ENCODE measurements around the gene CASP8AP2. TPM values are rescaled to one million over a fixed set of nuclear protein-coding genes. Genes with fewer than 3 reads are reported as not detected.
A peak's percentile ranks its signal among the peaks of the same experiment; 100 is the strongest.
"Not testable (repeated sequence)": the region's sequence is repeated elsewhere in the genome, so short reads cannot be mapped to it uniquely, and the experiment has no call there.

The CASP8AP2 gene
- total and polyA plus RNA-seq, 12 donors: 4.8 to 17.9 (median 9.0) TPM

- peak within 1 kb of the TSS; percentile 50 to 98 (median 82) for H3K4me3 ChIP-seq
- intact Hi-C loops (cut with DNase I): no loop called here
- 0% methylated on average over 21 to 65 of the region's 65 CpGs for WGBS, 4 donors
These were observed 10.1 kb upstream of the CASP8AP2 start, which contains the start of gene MDN1 for GRCh38 chr6:89819336-89820130. MDN1 (minus strand) TSS chr6:89819794; CDS start chr6:89819607, 187 bp downstream.

DNA sequence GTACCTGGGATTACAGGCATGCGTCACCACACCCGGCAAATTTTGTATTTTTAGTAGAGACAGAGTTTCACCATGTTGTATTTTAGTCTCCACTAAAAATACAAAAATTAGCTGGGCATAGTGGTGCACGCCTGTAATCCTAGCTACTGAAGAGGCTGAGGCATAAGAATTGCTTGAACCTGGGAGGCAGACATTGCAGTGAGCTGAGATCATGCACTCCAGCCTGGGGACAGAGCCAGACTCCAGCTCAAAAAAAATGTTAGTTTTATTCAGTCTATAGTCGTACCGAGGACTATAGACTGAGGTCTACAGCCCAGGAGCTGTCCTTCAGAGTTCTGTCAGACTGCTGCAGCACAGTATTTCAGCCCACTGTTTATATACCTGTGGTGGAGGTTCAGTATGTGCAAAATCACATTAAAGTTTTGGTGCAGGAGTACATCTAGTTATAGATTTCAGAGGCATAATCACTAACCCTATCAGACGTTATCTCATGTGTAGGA is 3.6 kb upstream of the CASP8AP2 start:
- intact Hi-C loops (cut with DNase I): no loop called here
- H3K27ac ChIP-seq: no peak overlapping the region
- H3K9me3 ChIP-seq (replicated peaks in 1 of 3): no peaks in the 10 kb centered on the region
- WGBS, 4 donors: 77 to 82% (median 80%) methylated on average over 6 of the region's 6 CpGs
- H3K4me1 ChIP-seq (replicated peaks in 1 of 2): peaks cover 5 to 10% of the 10 kb centered on the region in 2 donors
- H3K4me3 ChIP-seq: no peak overlapping the region
- H3K36me3 ChIP-seq (replicated peaks in 1 of 2): no peaks in the 10 kb centered on the region
- no peaks in the 10 kb centered on the region for H3K27me3 ChIP-seq
- no peak for DNase-seq
- TF ChIP-seq POLR2A (IDR thresholded peaks at IDR 0.05): no peak
- TF ChIP-seq, protein P1, sequence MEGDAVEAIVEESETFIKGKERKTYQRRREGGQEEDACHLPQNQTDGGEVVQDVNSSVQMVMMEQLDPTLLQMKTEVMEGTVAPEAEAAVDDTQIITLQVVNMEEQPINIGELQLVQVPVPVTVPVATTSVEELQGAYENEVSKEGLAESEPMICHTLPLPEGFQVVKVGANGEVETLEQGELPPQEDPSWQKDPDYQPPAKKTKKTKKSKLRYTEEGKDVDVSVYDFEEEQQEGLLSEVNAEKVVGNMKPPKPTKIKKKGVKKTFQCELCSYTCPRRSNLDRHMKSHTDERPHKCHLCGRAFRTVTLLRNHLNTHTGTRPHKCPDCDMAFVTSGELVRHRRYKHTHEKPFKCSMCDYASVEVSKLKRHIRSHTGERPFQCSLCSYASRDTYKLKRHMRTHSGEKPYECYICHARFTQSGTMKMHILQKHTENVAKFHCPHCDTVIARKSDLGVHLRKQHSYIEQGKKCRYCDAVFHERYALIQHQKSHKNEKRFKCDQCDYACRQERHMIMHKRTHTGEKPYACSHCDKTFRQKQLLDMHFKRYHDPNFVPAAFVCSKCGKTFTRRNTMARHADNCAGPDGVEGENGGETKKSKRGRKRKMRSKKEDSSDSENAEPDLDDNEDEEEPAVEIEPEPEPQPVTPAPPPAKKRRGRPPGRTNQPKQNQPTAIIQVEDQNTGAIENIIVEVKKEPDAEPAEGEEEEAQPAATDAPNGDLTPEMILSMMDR (IDR thresholded peaks at IDR 0.05): no peak

More at GRCh38 chr6:89819336-89820130, 10.1 kb upstream of the CASP8AP2 start, which contains the start of gene MDN1:
- no peaks in the 10 kb centered on the region for H3K36me3 ChIP-seq (replicated peaks in 1 of 2)
- DNase-seq: peak; percentile 92 to 96 (median 94)
- peak; percentile 64 to 92 for TF ChIP-seq POLR2A (IDR thresholded peaks at IDR 0.05)
- TF ChIP-seq, protein P1 (IDR thresholded peaks at IDR 0.05): no peak
- H3K9me3 ChIP-seq (replicated peaks in 1 of 3): no peaks in the 10 kb centered on the region
- H3K27me3 ChIP-seq: no peaks in the 10 kb centered on the region
- H3K4me1 ChIP-seq (replicated peaks in 1 of 2): peaks cover 3 to 18% of the 10 kb centered on the region in 2 donors
- H3K27ac ChIP-seq: peak within 1 kb of the TSS; percentile 78 to 96 (median 94)

DNA sequence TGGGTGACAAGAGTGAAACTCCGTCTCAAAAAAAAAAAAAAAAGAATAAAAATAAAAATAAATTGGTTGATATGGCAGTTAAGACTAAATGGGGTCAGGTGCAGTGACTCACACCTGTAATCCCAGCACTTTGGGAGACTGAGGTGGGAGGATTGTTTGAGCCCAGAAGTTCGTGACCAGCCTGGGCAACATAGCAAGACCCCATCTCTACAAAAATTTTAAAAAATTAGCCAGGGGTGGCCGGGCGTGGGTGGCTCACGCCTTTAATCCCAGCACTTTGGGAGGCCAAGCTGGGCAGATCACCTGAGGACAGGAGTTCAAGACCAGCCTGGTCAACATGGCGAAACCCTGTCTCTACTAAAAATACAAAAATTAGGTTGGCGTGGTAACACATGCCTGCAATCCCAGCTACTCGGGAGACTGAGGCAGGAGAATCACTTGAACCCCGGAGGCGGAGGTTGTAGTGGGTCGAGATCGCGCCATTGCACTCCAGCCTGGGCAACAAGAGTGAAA is 1.1 kb upstream of the CASP8AP2 start:
- DNase-seq: peak in 1 of 7 donors; percentile 58
- 44 to 59% (median 47%) methylated on average over 13 of the region's 13 CpGs for WGBS, 4 donors
- intact Hi-C loops (cut with DNase I): not testable (repeated sequence)

DNA sequence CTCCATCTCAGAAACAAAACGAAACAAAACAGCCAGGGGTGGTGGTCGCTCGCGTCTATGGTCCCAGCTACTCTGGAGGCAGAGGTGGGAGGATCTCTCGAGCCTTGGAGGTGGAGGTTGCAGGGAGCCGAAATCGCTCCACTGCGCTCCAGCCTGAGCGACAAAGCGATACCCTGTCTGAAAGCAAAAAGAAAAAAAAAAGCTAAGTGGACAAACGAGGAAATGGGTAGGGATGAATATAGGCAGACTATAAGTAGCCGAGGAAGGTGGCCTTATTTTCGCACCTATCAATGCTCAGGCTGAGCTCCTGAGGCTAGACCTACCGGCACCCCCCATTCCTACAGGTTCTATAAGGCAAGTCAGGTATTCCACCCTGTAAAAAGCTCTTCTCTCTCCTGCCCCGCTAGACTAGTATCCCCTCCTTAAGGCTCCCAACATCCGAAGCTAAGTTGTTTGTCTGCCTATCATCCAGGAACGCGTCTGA is 650 bp upstream of the CASP8AP2 start:
- peaks cover 5 to 10% of the 10 kb centered on the region in 2 donors for H3K4me1 ChIP-seq (replicated peaks in 1 of 2)
- peak in 3 of 7 donors; percentile 18 to 33 (median 22) for DNase-seq
- TF ChIP-seq, protein P1 (IDR thresholded peaks at IDR 0.05): no peak
- TF ChIP-seq POLR2A (IDR thresholded peaks at IDR 0.05): no peak
- no peaks in the 10 kb centered on the region for H3K36me3 ChIP-seq (replicated peaks in 1 of 2)
- peak overlapping the region in 4 of 5 donors; percentile 67 to 91 (median 86) for H3K27ac ChIP-seq
- intact Hi-C loops (cut with DNase I): no loop called here
- WGBS, 4 donors: 0 to 4% (median 2%) methylated on average over 18 of the region's 18 CpGs
- no peaks in the 10 kb centered on the region for H3K27me3 ChIP-seq
- no peaks in the 10 kb centered on the region for H3K9me3 ChIP-seq (replicated peaks in 1 of 3)
- peak overlapping the region; percentile 64 to 98 (median 78) for H3K4me3 ChIP-seq

More for the DNA sequence above, 1.1 kb upstream of the CASP8AP2 start:
- Histone ChIP-seq H3K4me1 (replicated peaks in 1 of 2) (peaks cover 5 to 10% of the 10 kb centered on the region in 2 donors), H3K4me3 (peak overlapping the region; percentile 64 to 98 (median 78)), H3K27ac (peak overlapping the region in 4 of 5 donors; percentile 67 to 91 (median 86))
- not testable (repeated sequence) for H3K9me3 ChIP-seq (replicated peaks in 1 of 3); H3K36me3 ChIP-seq (replicated peaks in 1 of 2); H3K27me3 ChIP-seq
